K562 (cell line): Measurements from ENCODE around the gene RNF167.

Source experiments
- DPF2 ChIP-seq: fragments of 450-650 bp; IDR thresholded peaks from 2 replicates; pipeline ENCODE4 v1.6.1; 2016
- GTF3C2 ChIP-seq: IDR thresholded peaks from 3 replicates; pipeline ENCODE4 v1.6.1; 2011; ENCODE audit warnings: borderline replicate concordance, mild to moderate bottlenecking, moderate library complexity; ENCODE audit not compliant: insufficient read length; ENCODE audit errors: extremely low read depth
- POLR2AphosphoS2 ChIP-seq: IDR thresholded peaks from 2 replicates; pipeline ENCODE4 v1.6.1; 2012; ENCODE audit warnings: low read length, improper control_type of control experiment
- SIN3A ChIP-seq, 2 experiments: fragments of 150-350 bp in 1 of 2; IDR thresholded peaks; 2 replicates each; pipeline ENCODE4 v1.6.1; 2011 to 2016; ENCODE audit warnings: borderline replicate concordance in 2 of 2, low read depth in 2 of 2, low read length in 2 of 2, mild to moderate bottlenecking in 2 of 2, moderate library complexity in 2 of 2; ENCODE audit not compliant: control insufficient read depth in 1 of 2
- SMC3 ChIP-seq: conservative IDR thresholded peaks from 2 replicates; pipeline ENCODE4 v1.6.1; 2011; ENCODE audit warnings: low read depth, low read length, improper control_type of control experiment; ENCODE audit not compliant: insufficient read depth
- ZNF507 ChIP-seq: conservative IDR thresholded peaks from 2 replicates; pipeline ENCODE4 v1.6.1; 2017; ENCODE audit warnings: missing genetic modification characterization, missing compliant biosample characterization

- TF ChIP-seq ZNF507 (tag) (no peak), POLR2AphosphoS2 (no peak), DPF2 (no peak), SMC3 (no peak), GTF3C2 (no peak), SIN3A (IDR thresholded peaks at IDR 0.05; ENCODE audit: borderline replicate concordance in 2 of 2, control insufficient read depth in 1 of 2, low read depth in 2 of 2, low read length in 2 of 2) (no peak)
Measured at GRCh38 chr17:4921320-4921719, 18.7 kb upstream of the RNF167 start.
